ENCODE data around the gene PPP1R16B.

PPP1R16B gene

GRCh38 chr20:38893056-38893564 is 87.6 kb downstream of the PPP1R16B start:
- in situ Hi-C loops (cut with MboI; ENCODE audit: low sequenced_read_pairs) = no loop called here

GRCh38 chr20:38893565-38894090 is 88.1 kb downstream of the PPP1R16B start:
- in situ Hi-C loops (cut with MboI; ENCODE audit: low sequenced_read_pairs) = no loop called here

GRCh38 chr20:38894091-38894847 is 88.8 kb downstream of the PPP1R16B start:
- in situ Hi-C loops (cut with MboI; ENCODE audit: low sequenced_read_pairs) = no loop called here

- in situ Hi-C loops (cut with MboI; ENCODE audit: low sequenced_read_pairs) = no loop called here
Observed at GRCh38 chr20:38895098-38895949, 89.8 kb downstream of the PPP1R16B start.

DNA sequence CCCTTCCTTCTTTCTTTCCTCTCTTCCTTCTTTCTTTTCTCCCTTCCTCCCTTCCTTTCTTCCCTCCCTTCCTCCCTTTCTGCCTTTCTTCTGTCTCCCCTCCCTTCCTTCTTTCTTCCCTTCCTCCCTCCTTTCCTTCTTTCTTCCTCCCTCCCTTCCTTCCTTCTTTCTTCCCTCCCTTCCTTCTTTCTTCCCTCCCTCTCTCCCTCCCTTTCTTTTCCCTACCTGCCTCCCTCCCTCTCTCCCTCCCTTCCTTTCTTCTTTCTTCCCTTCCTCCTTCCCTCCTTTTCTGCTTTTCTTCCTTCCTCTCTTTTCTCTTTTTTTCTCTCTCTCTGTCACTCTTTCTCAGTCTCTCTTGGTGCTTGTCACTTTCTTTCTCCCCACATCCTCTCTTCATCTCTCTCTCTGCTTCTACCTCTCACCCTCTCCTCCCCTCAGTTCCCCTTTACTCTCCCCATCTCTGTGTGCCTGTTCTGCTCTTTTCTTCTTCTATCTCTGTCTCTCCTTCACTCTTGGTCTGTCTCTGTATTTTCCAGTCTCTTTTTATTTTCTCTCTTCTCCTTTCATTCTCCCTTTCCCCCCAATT is 90.6 kb downstream of the PPP1R16B start:
- in situ Hi-C loops (cut with MboI; ENCODE audit: low sequenced_read_pairs) = no loop called here

- in situ Hi-C loops (cut with MboI; ENCODE audit: low sequenced_read_pairs) = no loop called here
Observed at GRCh38 chr20:38897267-38897666, 91.8 kb downstream of the PPP1R16B start.

DNA sequence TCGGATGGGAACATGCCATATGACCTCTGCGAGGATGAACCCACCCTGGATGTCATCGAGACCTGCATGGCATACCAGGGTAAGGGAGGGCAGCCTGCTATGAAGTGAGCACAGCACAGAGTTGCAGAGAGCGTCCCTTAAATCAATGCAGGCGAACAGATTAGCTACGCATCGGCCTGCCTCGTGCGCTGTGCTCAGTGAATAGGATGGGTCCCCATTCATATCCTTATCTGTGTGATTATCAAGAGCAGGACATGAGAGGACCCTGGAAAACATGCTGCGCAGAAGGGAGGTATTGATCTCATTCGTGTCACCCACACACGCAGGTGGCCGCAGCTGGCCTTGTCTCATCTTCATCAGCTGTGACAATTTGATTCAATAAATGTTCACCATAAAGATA is 95.1 kb downstream of the PPP1R16B start:
- in situ Hi-C loops (cut with MboI; ENCODE audit: low sequenced_read_pairs) = loop anchor here (25.0 kb wide), 1 partner anchor 263 kb away; no protein-coding TSS in a partner anchor

GRCh38 chr20:38902601-38903000 is 97.1 kb downstream of the PPP1R16B start:
- in situ Hi-C loops (cut with MboI; ENCODE audit: low sequenced_read_pairs) = loop anchor here (25.0 kb wide), 1 partner anchor 265 kb away; no protein-coding TSS in a partner anchor

DNA sequence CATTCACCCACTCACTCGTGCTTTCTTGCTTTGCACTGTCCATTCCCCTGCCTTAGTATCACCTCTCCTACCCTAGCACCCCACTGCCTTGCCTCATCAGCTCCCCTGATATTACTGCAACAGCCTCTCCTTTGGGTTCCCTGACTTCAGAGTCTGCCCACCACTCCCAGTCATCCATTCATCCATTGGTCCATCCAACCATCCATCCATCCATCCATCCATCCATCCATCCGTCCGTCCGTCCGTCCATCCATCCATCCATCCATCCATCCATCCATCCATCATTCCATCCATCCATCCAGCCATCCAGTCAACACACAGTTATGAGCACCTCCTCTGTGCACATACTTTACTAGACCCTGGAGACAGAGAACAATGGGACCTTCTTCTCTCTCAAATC is 97.8 kb downstream of the PPP1R16B start:
- in situ Hi-C loops (cut with MboI; ENCODE audit: low sequenced_read_pairs) = loop anchor here (25.0 kb wide), 1 partner anchor 266 kb away; no protein-coding TSS in a partner anchor

GRCh38 chr20:38905375-38905774 is 99.9 kb downstream of the PPP1R16B start:
- in situ Hi-C loops (cut with MboI; ENCODE audit: low sequenced_read_pairs) = loop anchor here (25.0 kb wide), 1 partner anchor 268 kb away; no protein-coding TSS in a partner anchor

DNA sequence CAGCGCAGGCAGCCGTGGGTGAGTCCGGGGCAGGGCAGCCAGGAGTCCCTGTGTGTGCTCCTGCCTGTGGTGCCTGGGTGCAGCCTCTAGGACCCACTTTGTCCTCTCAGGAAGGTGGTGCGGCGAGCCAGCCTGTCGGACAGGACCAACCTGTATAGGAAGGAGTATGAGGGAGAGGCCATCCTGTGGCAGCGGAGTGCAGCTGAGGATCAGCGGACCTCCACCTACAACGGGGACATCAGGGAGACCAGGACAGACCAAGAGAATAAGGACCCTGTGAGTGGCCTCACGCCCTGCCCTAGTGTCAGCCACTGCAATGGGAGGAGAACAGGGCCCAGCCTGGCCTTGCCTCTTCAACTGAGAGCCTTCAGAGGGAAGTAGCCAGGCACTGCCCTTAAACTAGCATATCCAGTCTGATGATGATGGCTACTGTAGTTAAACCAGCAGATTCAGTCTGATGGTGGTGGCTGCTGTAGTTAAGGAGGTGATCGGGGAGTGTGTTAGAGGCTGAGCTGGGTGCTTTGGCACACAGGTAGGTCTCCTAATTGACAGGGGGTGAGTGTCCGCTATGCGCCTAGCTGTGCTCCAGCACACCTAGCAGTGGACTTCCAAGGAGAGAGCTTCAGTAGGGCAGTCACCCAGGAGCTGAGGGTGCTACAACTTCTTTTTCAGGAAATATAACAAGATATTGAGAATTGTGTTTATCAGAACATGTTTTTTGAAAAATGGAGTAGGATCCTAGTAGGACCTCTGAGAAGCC is 102.6 kb downstream of the PPP1R16B start:
- in situ Hi-C loops (cut with MboI; ENCODE audit: low sequenced_read_pairs) = loop anchor here (25.0 kb wide), 1 partner anchor 271 kb away; no protein-coding TSS in a partner anchor

DNA sequence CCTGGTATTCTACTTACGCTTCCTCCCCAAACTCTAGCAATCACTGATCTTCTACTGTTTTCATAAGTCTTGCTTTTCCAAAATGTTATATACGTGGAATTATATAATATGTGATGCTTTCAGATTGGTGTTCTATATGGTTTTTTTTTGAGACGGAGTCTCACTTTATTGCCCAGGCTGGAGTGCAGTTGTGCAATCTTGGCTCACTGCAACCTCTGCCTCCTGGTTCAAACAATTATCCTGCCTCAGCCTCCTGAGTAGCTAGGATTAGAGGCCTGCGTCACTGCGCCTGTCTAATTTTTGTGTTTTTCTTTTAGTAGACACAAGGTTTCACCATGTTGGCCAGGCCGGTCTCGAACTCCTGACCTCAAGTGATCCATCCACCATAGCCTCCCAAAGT is 109.9 kb downstream of the PPP1R16B start:
- in situ Hi-C loops (cut with MboI; ENCODE audit: low sequenced_read_pairs) = loop anchor here (25.0 kb wide), 1 partner anchor 278 kb away; no protein-coding TSS in a partner anchor

DNA sequence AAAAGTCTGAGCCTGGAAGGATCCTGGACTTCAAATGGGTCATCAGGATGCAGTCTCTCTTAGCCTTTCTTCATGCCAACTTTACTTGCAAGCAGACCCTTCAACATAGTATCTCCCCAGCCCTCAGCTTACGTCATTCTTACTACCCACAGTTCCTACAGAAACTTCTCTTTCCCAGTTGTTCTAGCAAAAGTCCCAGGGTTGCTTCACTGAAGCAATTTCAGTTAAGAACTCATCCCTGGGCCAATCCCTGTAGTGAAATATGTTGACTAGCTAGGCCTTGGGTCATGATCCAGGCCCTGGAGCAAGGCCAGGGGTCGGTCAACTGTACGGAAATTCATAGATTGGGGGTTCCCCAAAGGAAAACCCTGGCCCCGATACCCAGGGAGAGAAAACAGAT is 112.2 kb downstream of the PPP1R16B start:
- in situ Hi-C loops (cut with MboI; ENCODE audit: low sequenced_read_pairs) = loop anchor here (25.0 kb wide), 1 partner anchor 280 kb away; no protein-coding TSS in a partner anchor

DNA sequence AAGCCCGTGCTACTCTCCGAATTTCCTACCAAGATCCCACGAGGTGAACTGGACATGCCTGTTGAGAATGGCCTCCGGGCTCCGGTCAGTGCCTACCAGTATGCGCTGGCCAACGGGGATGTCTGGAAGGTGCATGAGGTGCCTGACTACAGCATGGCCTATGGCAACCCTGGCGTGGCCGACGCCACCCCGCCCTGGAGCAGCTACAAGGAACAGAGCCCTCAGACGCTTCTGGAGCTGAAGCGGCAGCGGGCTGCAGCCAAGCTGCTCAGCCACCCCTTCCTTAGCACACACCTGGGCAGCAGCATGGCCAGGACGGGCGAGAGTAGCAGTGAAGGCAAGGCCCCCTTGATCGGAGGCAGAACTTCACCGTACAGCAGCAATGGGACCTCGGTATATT is 112.7 kb downstream of the PPP1R16B start:
- in situ Hi-C loops (cut with MboI; ENCODE audit: low sequenced_read_pairs) = loop anchor here (25.0 kb wide), 1 partner anchor 281 kb away; no protein-coding TSS in a partner anchor

- in situ Hi-C loops (cut with MboI; ENCODE audit: low sequenced_read_pairs) = loop anchor here (25.0 kb wide), 1 partner anchor 282 kb away; no protein-coding TSS in a partner anchor
Observed at GRCh38 chr20:38919683-38920082, 114.2 kb downstream of the PPP1R16B start.

DNA sequence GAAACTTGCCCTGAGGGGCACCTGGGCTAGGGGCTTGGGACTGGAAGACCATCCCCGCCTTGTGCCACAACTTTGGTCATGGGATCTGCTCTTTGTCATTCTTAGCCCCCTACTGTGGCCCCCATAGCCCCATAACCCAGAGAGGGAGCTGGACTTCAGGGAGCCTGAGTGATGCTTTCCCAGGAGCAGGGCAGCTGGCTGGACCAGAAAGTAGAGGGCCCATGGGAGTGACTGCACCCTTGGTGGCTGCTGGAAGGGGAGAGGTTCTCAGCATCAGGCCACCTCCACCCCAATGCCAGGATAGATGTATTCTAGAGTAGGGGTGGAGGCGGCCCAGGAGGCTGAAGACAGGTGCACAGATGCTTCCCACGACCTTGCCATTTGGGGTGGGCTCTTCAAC is 114.9 kb downstream of the PPP1R16B start:
- in situ Hi-C loops (cut with MboI; ENCODE audit: low sequenced_read_pairs) = loop anchor here (25.0 kb wide), 1 partner anchor 283 kb away; no protein-coding TSS in a partner anchor

DNA sequence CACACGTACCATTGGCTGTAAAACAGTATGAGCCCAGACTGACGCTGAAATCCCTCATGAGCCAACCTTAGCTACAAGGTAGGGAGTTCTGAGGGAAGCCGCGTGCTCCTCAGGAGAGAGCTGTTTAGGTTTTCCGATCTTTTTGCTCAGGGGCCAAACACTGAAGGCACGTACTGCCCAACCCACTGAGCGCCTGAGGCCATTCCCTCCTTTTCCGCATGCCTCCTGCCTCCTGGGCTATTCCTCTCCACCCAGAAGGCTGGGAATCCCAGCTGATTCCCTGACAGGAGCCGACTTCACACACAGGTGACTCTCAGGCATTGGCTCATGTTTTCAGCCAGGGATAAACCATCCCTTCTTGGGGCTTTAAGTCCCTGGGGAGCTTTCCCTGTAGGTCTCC is 115.4 kb downstream of the PPP1R16B start:
- in situ Hi-C loops (cut with MboI; ENCODE audit: low sequenced_read_pairs) = loop anchor here (25.0 kb wide), 1 partner anchor 284 kb away; no protein-coding TSS in a partner anchor

GRCh38 chr20:38924718-38925117 is 119.2 kb downstream of the PPP1R16B start:
- in situ Hi-C loops (cut with MboI; ENCODE audit: low sequenced_read_pairs) = loop anchor here (25.0 kb wide), 1 partner anchor 287 kb away; no protein-coding TSS in a partner anchor

DNA sequence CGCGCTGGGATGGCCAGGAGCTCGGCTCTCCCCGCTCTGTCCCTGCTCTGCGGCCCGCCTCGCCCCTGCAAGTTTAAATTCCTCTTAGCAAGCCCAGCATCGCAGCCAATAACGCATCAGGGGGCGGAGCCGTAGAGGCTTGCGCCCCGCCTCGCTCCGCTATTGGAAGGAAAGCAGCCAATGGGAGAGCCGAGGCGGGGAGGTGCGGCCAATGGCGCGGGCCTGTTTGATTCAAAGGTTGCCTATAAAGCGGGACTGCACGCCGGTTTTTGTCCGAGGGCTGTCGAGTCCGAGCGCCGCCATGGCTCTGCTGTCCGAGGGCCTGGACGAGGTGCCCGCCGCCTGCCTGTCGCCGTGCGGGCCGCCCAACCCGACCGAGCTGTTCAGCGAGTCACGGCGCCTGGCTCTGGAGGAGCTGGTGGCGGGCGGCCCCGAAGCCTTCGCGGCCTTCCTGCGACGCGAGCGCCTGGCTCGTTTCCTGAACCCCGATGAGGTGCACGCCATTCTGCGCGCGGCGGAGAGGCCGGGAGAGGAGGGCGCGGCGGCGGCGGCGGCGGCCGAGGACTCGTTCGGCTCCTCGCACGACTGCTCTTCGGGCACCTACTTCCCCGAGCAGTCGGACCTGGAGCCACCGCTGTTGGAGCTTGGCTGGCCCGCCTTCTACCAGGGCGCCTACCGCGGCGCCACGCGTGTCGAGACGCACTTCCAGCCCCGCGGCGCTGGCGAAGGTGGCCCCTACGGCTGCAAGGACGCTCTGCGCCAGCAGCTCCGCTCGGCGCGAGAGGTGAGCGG is 120.8 kb downstream of the PPP1R16B start, which contains the start of gene FAM83D:
TSS of gene FAM83D (plus strand) at position 276 of the 792 bp plus-strand sequence. CDS start at position 302, 26 bp downstream.
- in situ Hi-C loops (cut with MboI; ENCODE audit: low sequenced_read_pairs) = no loop called here

Data from HL-60/S4 treated with retinoic acid at 250 ng/mL for 4 days and 3 days (cell line).